NCI-H446 treated with DMSO at 0.1 percent for 48 hours (cell line): ENCODE results near the gene TNNI2.
"Not testable (repeated sequence)": the region's sequence is repeated elsewhere in the genome, so short reads cannot be mapped to it uniquely, and the experiment has no call there.

Source experiments
- DNase-seq: peaks from one replicate; lab custom pipeline; 2025; lab: John Stamatoyannopoulos, UW

The TNNI2 gene

DNA sequence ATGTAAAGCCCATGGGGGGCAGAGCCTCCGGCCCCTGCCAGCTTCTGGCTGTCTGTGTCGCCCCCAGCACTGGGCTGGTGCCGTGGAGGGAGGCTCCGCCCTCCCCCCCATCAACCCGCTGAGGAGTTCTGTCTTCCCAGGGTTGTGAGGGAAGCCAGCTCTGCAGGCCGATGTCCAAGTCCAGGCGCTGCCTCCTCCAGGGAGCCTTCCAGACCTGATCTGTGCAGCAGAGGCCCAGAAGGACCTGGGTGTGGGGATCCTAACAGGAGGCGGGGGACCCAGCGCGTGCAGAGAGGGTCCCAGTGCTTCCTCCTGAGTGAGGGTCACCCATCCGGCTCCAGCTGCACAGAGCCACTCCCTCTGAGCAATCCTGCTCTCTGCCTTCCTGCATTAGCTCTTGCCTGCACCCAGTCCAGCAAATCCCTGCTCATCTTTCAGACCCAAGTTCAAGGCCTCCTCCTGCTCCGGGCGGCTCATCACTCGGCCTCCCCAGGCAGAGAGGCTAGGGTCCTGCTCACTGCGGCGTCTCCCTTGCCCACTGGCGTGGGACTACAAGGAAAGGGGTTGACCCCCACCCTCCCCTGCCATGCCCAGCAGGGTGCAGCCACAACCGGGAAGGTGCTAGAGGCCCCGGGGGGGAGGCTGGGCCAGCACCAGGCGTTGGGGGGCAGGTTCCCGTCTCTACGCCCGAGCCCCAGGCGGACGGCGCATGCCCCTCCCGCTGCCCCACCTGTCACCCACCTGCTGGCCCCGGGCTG is 36.5 kb downstream of the TNNI2 start:
- DNase-seq = no peak

DNA sequence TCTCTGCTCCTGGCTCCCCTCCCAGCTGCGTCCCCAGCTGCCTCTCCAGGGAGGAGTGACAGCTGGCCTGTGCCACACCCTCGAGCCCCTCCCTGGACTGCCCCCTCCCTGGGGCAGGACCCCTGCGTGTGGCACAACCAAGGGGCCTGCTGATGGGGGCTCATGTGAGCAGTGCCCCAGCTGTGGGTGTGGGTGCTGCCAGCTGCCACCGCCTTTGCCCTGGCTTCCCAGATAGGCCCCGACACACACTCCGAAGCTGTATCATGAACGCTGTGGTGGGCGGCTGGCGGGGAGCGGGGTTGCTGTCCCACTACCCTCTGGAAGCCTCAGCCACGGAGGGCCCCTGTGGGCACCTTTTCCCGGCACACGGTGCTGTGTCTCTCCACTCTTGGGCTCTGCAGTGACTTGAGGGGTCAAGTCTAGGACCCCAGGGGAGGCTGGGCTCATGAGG is 37.1 kb downstream of the TNNI2 start:
- not testable (repeated sequence) for DNase-seq

DNA sequence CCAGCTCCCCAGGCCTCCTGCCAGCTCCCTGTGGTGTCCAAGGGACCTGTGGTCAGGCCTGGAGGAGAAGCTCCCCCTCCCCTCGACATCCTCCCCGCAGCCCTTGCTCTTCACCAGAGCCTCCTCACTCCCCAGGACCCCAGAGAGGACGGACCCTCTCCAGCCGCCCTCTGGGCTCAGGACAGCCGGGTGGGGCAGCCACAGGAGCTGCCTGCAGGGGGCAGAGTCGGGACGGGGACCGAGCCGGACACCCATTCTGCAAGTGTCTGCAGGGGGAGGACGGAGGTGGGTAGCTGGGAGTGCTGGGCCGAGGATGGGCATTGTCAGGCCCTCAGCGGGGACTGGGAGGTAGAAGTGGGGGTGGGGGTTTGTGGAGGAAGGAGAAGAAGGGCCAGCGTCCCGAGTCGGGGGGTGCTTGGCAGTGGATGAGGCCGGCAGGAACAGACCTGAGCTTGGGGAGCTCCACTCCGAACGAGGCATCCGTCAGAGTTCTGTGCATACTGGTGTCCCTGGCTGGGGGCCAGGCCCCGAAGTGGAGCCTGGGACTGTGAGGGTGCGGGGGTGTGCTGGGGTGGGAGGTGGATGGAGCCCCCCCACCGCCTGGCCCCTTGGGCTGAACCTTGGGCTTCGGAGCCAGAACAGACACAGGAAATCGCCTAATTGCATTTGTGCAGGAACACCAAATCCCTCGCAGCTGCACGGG is 37.7 kb downstream of the TNNI2 start:
- DNase-seq = no peak

DNA sequence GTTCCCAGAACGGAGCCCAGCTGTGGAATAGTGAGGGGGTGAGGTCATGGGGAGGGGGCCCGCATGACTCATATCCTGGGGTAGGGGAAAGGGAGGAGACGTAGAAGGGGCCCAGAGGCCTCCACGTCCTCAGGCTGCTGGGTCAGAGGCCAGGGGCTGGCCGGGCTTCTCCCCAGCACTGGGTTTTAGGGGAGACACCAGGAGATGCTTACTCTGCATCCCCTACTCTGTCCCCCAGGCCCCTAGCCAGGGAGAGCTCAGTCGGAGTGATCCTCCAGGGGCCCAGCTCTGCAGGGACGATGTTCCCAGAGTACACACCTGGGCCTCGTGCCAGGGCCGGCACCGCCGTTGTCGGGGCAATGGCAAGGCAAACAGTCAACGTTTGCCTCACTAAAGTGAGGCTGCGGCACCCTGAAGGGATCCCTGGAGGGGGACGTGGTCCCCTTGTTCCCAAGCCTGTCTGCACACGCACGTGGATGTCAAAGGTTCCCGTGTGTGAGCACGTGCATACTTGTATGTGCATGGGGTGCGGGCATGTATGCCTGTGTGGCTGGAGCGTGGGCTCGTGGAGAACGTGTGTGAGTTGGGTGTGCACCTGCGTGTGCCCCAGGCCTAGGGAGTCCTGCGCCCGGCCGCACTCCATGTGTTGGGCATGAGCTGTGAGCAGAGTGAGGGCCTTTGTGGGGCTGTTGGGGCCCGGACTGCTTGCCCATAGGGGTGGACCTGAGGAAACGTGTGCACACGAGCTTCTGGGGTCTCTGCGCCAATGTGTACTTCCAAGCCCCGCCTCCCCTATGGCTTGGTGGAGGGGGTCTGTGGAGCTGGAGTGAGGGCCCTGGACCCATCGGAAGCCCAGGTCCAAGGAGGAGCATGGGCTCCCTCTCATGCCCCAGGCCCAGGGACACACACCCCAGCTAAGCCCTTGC is 38.7 kb downstream of the TNNI2 start:
- no peak for DNase-seq

DNA sequence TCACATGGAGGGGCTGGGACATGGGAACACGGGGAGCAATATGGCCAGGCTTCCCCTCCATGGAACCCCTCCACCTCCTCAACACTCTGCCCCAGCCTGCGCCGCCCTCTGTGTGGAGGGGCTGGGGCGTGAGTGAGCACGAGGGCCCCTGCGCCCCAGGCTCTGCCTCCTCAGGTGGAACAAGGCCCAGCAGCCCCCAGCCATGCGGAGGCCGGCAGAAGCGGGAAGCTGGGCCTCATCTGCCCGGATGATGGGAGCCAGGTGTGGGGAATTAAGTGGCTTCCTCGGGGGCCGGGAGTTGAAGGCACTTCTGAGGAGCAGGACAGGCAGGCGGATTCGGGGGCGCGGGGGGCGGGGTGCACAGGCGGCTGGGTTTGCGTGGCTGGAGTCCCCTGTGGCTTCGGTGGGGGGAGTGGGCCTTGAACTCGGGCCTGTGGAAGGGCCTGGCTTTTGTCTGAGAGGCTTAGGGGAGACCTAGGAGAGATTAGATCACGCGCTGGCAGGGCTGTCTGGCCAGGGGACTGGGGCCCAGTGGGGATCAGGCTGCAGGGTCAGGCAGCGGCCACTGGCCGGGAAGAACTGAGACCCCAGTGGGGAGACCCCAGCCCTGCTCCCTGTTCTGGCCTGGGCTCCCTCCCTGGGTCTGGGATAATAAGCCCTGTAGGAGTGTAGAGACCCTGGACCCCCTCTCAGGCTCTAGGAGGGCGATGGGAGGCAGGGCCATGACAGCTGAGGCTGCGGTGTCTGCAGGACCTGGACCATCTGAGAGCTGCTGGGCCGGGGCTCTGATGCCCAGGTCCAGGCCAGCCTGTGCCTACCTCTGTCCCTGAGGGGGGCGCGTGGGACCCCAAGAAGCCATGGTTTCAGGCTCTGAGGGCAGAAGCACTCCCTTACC is 39.6 kb downstream of the TNNI2 start:
- DNase-seq = no peak

- no peak for DNase-seq
These were observed 40.7 kb downstream of the TNNI2 start for GRCh38 chr11:1879342-1879940.

DNA sequence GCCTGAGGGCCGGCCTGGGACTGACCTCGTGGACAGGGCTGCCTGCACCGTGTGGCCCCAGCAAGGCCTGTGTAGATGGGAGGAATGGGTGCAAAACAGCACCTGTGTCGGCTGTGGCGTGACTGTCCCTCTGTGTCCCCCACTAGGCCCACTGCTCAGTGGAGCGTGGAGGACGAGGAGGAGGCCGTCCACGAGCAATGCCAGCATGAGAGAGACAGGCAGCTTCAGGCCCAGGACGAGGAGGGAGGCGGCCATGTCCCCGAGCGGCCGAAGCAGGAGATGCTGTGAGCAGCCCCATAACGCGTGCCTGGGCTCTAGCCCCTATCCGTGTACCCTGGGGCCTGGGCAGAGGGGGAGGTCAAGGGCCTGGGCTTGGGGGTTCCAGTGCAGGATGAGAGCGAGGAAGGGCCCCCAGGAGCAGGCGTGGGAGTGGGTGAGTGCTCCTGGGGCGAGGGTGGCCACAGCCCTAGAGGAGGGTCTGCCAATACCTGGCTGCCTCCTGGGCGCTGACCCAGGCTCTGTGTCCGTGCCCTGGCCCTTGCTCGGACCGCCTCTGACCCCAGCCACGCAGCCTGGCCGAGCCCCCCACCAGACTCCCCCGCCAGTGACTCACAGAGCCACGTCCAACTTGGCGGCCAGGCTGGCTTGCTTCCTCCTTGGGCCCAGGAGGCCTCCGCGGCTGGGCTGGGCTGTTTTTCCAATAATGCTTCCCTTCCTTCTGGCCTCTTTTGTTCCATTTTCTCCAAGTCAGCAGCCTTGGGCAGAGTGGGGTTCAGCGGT is 41.4 kb downstream of the TNNI2 start:
- no peak for DNase-seq

- DNase-seq = no peak
These were observed 42.1 kb downstream of the TNNI2 start for GRCh38 chr11:1880746-1881441.

- DNase-seq = no peak
These were observed 42.9 kb downstream of the TNNI2 start for GRCh38 chr11:1881442-1882264.

- DNase-seq = no peak
These were observed 43.8 kb downstream of the TNNI2 start for GRCh38 chr11:1882265-1883238.

DNA sequence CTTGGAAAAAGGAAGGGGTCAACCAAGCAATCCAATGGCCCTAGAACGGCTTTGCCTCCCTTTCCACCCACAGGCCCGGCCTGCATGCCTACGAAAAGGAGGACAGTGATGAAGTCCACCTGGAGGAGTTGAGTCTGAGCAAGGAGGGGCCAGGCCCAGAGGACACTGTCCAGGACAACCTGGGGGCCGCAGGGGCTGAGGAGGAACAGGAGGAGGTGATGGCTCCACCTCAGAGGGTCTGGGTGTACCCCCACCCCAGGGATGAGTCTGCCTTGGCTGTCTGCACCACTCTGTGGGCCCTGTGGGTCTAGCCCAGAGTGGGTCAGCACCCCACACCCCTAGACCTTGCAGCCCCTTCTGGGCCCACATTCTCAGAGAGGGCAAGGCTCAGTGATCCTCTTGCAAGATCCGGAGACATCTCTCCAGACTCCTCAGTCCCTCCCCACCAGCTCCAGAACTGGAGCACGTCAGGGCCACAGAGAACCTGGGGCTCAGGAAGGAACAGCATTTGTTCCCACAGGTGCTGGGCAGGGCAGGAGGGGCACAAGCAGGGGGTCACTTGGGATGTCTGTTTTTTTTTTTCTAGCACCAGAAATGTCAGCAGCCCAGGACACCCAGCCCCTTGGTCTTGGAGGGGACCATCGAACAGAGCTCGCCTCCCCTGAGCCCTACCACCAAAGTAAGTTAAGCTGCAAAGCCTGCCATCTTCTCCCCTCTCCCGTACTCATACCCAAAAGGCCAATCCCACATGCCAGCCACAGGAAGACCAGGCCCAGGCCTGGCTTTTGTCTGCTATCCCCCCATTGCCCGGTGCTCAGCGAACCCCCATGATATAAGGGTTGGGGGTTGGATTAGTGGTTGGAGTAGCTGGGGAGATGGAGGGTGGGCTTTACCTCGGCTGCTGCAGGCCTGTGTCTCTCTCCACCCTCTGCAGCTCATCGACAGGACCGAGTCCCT is 44.8 kb downstream of the TNNI2 start:
- DNase-seq = no peak

- no peak for DNase-seq
These were observed 45.5 kb downstream of the TNNI2 start for GRCh38 chr11:1884303-1884700.

GRCh38 chr11:1886551-1886950 is 47.8 kb downstream of the TNNI2 start:
- not testable (repeated sequence) for DNase-seq

DNA sequence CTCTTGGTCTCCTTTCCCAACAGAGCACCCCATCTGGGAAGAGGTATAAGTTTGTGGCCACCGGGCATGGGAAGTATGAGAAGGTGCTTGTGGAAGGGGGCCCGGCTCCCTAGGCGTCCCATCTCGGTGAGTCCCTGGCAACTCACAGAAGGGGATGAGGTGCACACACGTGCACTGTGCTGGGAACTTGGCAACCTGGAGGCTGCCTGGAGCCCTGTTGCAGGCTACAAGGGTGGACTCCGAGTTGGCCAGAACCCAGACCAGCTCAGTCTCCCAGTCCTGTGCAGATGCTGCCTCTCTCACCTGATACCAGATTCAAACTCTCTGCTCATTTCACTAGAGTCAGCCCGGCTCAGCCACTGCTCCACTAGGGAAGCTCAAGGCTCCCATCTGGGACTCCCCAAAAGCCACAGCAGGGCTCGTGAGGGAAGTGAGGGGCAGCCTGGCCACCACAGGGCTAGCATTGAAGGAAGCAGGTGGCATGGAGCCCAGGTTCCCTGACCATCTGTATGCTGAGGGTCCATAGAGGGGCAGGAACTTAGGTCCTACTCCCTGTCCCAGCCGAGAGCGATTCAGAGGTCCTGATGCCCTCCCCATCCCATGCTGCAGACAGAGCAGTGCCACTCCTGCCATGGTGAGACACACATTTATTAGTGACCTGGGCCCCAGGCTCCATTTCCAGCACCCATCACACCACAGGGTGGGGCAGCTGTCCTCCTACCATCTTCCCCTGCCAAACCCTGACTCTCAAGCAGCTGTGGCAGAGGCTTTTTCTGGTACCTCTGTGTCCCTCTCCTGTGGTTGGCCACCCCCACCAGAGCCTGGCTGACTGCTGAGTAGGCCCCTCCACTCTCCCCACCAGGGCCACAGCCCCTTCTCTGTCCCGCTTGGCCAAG is 48.9 kb downstream of the TNNI2 start:
- no peak for DNase-seq

- DNase-seq = no peak
These were observed 49.6 kb downstream of the TNNI2 start for GRCh38 chr11:1888347-1888753.
